Fibroblast of lung (primary cell): ENCODE measurements around the gene TMEM115.

ENCODE experiments used
- CTCF ChIP-seq, 2 donors: IDR thresholded peaks in 1 of 2; conservative IDR thresholded peaks in 1 of 2; 1 replicate in 1 of 2; 2 replicates in 1 of 2; pipeline ENCODE4 v1.5.1; 2011 to 2012; ENCODE audit warnings: low read length in 2 of 2, control low read depth in 1 of 2, inconsistent platforms in 1 of 2, low read depth in 1 of 2, mild to moderate bottlenecking in 1 of 2
- EZH2 ChIP-seq: IDR thresholded peaks from 2 replicates; pipeline ENCODE4 v1.5.1; 2012; ENCODE audit warnings: low read length, control low read depth, mild to moderate bottlenecking; ENCODE audit errors: missing control alignments

GRCh38 chr3:50334339-50335075 is 24.8 kb downstream of the TMEM115 start:
- TF ChIP-seq CTCF (conservative IDR thresholded peaks at IDR 0.05 in 1 of 2, IDR thresholded peaks at IDR 0.05 in 1 of 2; ENCODE audit: low read depth in 1 of 2, low read length in 2 of 2) (no peak), EZH2 (no peak)
